Measurements from ENCODE around the gene KMT5B. TPM values are rescaled to one million over a fixed set of nuclear protein-coding genes. Genes with fewer than 3 reads are reported as not detected.
"Not testable (repeated sequence)": the region's sequence is repeated elsewhere in the genome, so short reads cannot be mapped to it uniquely, and the experiment has no call there.

The KMT5B gene
- 14.7 and 16.5 TPM in 2 replicates for total RNA-seq (2014; rRNA removed; shearing (Covaris generic))
- polyA plus RNA-seq (2015; cell fraction: cytosol; rRNA removed) = 17.8 and 20.7 TPM in 2 replicates
- polyA plus RNA-seq (2015; cell fraction: nucleus; rRNA removed) = 30.2 and 31.2 TPM in 2 replicates

DNA sequence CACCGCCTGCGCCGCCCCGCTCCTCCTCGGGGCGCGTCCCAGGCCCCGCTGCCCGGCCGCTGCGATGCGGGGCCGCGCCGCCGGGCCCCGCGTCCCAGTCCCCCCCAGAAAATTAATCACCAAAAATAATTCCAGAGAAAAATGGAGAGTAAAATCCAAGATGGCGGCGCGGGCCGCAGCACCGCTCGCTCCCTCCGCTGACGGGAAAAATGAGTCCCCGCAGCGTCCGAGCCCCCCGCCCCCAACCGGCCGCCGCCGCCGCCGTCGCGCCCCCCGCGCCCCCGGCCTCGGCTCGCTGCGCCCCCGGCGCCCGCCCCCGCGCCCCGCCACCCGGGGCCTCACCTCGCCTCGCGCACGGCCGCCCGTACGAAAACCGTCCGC is at the start of gene KMT5B:
TSS of gene KMT5B (minus strand) at position 162 of the 381 bp plus-strand sequence. CDS start 23,220 bp downstream, outside the sequence.
- peak; percentile 8 for DNase-seq (ENCODE audit: low read depth, low spot score)
- in situ Hi-C loops (cut with HindIII; ENCODE audit: low pct_unique_long_range_greater_than_20kb, low sequenced_read_pairs) = no loop called here

DNA sequence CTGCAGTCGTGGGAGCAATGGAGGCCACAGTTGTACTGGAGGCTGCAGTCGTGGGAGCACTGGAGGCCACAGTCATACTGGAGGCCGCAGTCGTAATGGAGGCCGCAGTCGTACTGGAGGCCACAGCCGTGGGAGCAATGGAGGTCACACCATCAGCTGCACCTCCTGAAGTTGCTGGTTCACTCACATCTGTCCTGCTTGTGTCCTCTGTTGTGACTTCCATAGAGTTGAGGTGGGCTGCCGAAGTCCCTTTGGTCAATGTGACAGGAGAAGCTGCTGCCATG is 49.4 kb upstream of the KMT5B start:
- in situ Hi-C loops (cut with HindIII; ENCODE audit: low pct_unique_long_range_greater_than_20kb, low sequenced_read_pairs) = no loop called here

GRCh38 chr11:68261749-68262543 is 48.9 kb upstream of the KMT5B start:
- no peak for DNase-seq (ENCODE audit: low read depth, low spot score)
- in situ Hi-C loops (cut with HindIII; ENCODE audit: low pct_unique_long_range_greater_than_20kb, low sequenced_read_pairs) = no loop called here

More for the DNA sequence above, 49.4 kb upstream of the KMT5B start:
- DNase-seq (ENCODE audit: low read depth, low spot score) = no peak

DNA sequence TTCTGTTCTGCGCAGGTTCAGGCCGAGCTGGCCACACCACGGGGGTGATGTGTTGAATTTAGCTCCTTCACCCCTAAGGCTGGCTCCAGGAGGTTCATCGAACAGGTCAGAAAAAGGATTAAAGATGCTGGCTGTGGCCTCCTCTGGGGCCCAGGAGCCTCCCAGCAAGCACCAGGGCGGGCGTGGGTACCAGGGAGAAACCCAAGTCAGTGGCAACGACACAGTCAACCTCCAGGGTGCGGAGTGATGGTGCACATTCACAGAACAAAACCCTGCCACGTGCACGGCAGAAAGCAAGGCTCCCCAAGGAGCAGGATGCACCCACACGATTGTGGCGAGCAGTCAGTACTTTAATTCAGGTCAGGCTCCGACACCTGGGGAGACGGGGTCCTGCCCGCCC is 47.9 kb upstream of the KMT5B start:
- in situ Hi-C loops (cut with HindIII; ENCODE audit: low pct_unique_long_range_greater_than_20kb, low sequenced_read_pairs) = no loop called here
- DNase-seq (ENCODE audit: low read depth, low spot score) = no peak

DNA sequence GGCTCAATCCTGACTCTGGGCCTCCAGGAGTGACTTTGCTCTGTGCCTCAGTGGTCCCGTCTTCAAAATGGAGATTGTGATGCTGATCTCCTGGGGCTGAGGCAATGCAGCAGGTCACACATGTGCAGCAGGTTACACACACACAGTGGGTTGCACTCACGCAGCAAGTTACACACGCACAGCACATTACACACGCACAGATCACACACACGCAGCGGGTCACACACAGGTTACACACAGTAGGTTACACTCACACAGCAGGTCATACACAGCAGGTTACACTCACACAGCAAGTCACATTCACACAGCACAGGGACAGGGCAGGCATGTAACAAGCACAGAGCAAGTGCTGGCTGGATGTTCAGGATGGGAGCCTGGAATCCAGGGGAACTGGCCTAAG is 47.4 kb upstream of the KMT5B start:
- no peak for DNase-seq (ENCODE audit: low read depth, low spot score)
- in situ Hi-C loops (cut with HindIII; ENCODE audit: low pct_unique_long_range_greater_than_20kb, low sequenced_read_pairs) = no loop called here

- in situ Hi-C loops (cut with HindIII; ENCODE audit: low pct_unique_long_range_greater_than_20kb, low sequenced_read_pairs) = no loop called here
- no peak for DNase-seq (ENCODE audit: low read depth, low spot score)
These were observed 46.2 kb upstream of the KMT5B start for GRCh38 chr11:68259122-68259959.

GRCh38 chr11:68258363-68258765 is 45.3 kb upstream of the KMT5B start:
- in situ Hi-C loops (cut with HindIII; ENCODE audit: low pct_unique_long_range_greater_than_20kb, low sequenced_read_pairs) = no loop called here
- DNase-seq (ENCODE audit: low read depth, low spot score) = no peak

DNA sequence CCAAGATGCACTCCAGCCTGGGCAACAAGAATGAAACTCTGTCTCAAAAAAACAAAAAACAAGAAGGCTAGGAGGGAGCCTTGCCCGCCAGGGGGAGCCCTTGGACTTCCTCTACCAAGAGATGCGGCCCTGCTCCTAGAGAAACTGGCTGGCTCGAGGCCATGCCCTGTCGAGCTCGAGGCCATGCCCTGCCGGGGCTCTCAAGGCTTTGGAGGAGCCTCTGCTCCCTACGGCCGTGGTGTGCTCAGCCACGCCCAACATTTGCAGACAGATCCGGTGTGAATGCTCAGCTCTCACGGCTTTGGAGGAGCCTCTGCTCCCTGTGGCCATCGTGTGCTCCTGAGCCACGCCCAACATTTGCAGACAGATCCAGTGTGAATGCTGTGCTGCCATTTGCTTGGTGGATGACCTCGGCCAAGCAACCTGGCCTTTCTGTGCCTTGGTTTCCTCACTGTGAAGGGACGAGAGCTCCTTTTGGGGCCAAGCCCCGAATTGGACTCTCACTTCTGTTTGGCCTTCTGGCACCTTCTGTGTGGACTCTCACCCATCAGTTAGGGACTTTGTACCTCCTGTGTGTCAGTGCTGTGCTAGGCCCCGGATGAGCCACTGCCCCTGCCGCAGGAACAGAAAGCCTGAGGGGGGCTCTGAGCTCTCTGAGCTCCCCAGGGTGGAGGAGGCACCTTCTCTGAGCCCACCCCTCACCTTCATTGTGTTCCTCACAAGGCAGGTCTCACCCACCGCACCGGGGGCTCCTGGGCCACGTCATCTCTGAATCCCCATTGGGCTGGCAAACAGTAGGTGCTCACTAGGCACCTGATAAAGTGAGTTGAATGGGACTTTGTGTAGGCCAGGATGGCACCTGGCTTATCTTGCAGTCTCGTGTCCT is 44.6 kb upstream of the KMT5B start:
- in situ Hi-C loops (cut with HindIII; ENCODE audit: low pct_unique_long_range_greater_than_20kb, low sequenced_read_pairs) = no loop called here
- peak; percentile 89 for DNase-seq (ENCODE audit: low read depth, low spot score)

GRCh38 chr11:68256331-68256741 is 43.2 kb upstream of the KMT5B start:
- in situ Hi-C loops (cut with HindIII; ENCODE audit: low pct_unique_long_range_greater_than_20kb, low sequenced_read_pairs) = no loop called here
- peak; percentile 34 for DNase-seq (ENCODE audit: low read depth, low spot score)

DNA sequence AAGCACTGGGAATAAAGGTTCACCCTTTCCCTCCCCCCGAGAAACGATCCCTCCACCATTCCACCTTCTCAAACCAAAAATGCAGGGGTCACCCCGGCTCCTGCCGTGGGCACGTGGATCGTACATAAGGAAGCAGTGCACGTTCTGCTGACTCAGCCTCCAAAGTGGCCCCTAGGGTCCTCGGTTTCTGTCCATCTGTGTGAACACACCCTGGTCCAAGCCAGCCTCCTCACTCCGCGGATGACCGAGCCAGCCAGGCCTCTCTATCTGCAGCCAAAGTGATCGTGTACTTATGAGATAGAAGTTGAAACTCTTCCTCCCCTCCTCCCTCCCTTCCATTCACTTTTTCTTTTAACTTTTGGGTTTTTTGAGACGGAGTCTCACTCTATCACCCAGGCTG is 42.4 kb upstream of the KMT5B start:
- in situ Hi-C loops (cut with HindIII; ENCODE audit: low pct_unique_long_range_greater_than_20kb, low sequenced_read_pairs) = no loop called here

GRCh38 chr11:68254421-68254820 is 41.3 kb upstream of the KMT5B start:
- in situ Hi-C loops (cut with HindIII; ENCODE audit: low pct_unique_long_range_greater_than_20kb, low sequenced_read_pairs) = no loop called here
- no peak for DNase-seq (ENCODE audit: low read depth, low spot score)

More for the DNA sequence above, 42.4 kb upstream of the KMT5B start:
- no peak for DNase-seq (ENCODE audit: low read depth, low spot score)

DNA sequence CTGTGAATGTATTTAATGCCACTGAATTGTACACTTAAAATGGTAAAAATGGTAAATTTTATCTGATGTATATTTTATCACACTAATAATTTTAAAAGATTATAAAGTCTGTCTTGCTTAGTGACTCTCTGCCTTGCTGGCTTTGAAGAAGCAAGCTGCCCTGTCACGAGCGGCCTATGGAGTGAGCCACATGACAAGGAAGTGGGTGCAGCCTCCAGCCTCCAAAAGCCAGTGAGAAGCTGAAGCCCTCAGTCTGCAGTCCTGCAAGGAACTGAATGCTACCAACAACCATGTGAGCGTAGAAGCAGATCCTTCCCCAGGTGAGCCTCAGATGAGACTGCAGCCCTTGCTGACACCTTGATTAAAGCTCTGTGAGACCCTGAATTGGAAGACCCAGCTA is 38.7 kb upstream of the KMT5B start:
- in situ Hi-C loops (cut with HindIII; ENCODE audit: low pct_unique_long_range_greater_than_20kb, low sequenced_read_pairs) = no loop called here
- DNase-seq (ENCODE audit: low read depth, low spot score) = no peak

- in situ Hi-C loops (cut with HindIII; ENCODE audit: low pct_unique_long_range_greater_than_20kb, low sequenced_read_pairs); DNase-seq (ENCODE audit: low read depth, low spot score): not testable (repeated sequence)
These were observed 31.8 kb upstream of the KMT5B start for GRCh38 chr11:68244912-68245311.

DNA sequence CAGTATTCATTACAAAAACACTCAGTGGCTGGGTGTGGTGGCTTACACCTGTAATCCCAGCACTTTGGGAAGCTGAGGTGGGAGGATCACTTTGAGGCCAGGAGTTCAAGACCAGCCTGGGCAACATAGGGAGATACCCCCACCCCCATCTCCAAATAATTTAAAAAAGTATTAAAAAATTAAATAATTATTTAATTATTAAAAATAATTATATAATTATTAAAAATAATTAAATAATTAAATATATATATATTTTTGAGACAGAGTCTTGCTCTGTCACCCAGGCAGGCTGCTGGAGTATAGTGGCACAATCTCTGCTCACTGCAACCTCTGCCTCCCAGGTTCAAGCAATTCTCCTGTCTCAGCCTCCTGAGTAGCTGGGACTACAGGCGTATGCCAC is 30.8 kb upstream of the KMT5B start:
- DNase-seq (ENCODE audit: low read depth, low spot score); in situ Hi-C loops (cut with HindIII; ENCODE audit: low pct_unique_long_range_greater_than_20kb, low sequenced_read_pairs): not testable (repeated sequence)

GRCh38 chr11:68242616-68243015 is 29.5 kb upstream of the KMT5B start:
- in situ Hi-C loops (cut with HindIII; ENCODE audit: low pct_unique_long_range_greater_than_20kb, low sequenced_read_pairs) = no loop called here
- no peak for DNase-seq (ENCODE audit: low read depth, low spot score)

DNA sequence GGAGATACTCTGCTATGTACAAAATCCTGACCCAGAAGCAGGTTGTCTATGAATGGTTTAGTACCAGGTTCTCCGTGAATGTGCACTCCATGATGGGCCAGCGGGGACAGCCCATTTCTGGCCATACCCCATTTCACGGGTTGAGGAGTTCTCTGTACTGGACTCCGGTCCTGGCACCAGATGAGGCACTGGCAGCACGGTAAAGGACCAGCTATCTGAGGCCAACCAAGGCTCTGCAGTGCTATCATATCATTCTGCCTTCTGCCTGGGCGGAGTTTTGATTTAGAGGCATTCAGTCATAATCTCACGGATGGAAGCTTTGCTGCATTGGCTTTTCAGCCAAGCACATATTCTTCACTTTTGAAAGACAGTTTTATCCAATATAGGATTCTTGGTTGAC is 18.5 kb upstream of the KMT5B start:
- no peak for DNase-seq (ENCODE audit: low read depth, low spot score)
- in situ Hi-C loops (cut with HindIII; ENCODE audit: low pct_unique_long_range_greater_than_20kb, low sequenced_read_pairs) = no loop called here

DNA sequence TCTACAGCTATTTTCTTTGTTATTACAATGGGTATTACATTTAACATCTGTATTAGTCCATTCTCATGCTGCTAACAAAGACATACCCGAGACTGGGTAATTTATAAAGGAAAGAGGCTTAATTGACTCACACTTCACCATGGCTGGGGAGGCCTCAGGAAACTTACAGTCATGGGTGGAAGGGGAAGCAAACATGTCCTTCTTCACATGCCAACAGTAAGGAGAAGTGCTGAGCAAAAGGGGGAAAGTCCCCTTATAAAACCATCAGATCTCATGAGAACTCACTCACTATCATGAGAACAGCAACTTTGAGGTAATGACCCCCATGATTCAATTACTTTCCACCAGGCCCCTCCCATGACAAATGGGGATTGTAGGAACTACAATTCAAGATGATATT is 16.5 kb upstream of the KMT5B start:
- in situ Hi-C loops (cut with HindIII; ENCODE audit: low pct_unique_long_range_greater_than_20kb, low sequenced_read_pairs) = no loop called here
- no peak for DNase-seq (ENCODE audit: low read depth, low spot score)

DNA sequence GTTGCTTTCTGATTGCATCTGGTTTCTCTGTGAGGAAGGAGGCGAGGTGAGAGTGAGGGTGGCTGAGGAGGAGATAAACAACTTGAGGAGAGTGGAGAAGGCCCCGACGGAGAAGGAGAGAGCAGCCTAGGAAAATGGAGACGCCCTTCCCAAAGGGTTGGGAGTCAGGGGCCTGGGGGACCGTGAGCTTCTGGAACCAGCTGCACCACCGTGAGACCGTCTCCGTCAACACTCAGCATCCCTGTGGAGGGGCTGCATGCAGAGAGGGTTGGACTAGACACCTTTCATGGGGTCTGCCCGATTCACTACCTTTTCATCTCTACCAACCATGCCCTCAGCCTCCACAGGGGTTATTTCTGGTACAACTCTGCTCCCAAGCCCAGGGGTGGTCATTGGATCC is 13.3 kb upstream of the KMT5B start:
- in situ Hi-C loops (cut with HindIII; ENCODE audit: low pct_unique_long_range_greater_than_20kb, low sequenced_read_pairs) = no loop called here
- DNase-seq (ENCODE audit: low read depth, low spot score) = no peak

Data from SK-MEL-5 (cell line).